Fibroblast of skin of scalp (primary cell): ENCODE data around the gene TMCO4.
"Not testable (repeated sequence)": the region's sequence is repeated elsewhere in the genome, so short reads cannot be mapped to it uniquely, and the experiment has no call there.

Source experiments
- DNase-seq: peaks from one replicate; pipeline ENCODE4 v3.0.0-alpha.2; 2013

Gene TMCO4

DNA sequence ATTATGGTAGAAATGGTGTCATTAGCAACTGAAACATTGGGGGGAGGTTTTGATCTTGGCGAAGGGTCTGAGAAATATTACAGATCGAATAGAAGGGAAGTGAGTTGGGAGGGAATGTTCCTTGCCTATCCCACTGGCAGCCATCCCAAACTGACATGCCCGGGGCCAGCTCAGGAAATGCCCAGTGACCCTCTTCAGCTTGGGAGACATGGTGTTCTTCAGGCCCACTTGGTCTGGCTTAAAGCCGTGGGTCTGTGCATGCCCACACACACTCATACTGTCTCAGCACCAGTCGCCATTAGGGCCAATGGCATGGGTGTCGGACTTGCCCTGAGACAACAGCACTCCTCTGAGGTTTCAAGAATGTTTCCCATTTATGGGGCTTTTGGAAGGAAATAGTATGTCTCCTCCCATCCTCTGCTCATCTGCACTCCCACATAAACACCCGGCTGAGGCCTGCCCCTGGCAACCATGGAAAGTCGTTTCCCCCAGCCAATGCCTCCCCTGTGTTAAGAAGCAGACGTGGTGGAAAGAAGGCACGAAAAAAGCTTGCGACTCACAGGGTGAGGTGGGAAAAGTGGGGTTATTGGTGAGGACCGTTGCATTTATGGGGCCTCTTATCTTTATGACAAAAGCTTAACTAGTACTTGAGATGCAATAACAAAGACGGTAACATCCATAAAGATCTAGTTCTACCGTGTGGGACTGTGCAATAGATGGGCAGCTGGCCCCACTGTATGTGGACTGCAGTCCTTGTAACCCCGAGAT is 13.3 kb upstream of the TMCO4 start:
- no peak for DNase-seq

DNA sequence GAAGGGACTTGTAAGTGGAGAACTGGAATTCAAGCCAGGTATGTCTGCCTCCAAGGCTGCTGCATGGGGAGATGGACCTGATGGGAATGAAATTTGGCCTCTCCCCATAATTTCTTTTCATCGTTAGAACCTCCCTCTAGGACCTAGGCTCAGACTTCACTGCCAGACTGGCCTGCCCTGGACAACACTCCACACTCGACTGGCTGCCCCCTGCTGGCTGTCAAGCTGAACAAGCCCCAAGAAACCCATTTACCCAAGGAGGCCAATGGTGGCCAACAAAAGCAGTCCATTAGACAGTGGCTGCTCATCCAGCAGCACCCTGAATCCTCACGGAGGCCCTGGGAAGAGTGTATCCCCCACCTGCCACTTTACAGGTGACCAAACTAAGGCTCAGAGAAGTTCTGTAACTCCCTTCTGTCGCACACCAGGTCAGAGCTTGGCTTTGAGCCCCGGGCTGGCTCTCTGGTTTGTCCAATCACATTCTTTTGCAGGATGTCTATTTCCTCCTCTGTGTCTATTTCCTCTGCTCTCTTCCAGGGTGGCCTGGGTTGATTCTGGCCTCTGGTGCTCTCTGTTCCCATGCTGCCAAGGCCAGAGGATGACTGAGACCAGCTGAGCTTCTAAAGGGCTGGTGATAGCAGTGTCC is 11.6 kb upstream of the TMCO4 start:
- peak; percentile 52 for DNase-seq

DNA sequence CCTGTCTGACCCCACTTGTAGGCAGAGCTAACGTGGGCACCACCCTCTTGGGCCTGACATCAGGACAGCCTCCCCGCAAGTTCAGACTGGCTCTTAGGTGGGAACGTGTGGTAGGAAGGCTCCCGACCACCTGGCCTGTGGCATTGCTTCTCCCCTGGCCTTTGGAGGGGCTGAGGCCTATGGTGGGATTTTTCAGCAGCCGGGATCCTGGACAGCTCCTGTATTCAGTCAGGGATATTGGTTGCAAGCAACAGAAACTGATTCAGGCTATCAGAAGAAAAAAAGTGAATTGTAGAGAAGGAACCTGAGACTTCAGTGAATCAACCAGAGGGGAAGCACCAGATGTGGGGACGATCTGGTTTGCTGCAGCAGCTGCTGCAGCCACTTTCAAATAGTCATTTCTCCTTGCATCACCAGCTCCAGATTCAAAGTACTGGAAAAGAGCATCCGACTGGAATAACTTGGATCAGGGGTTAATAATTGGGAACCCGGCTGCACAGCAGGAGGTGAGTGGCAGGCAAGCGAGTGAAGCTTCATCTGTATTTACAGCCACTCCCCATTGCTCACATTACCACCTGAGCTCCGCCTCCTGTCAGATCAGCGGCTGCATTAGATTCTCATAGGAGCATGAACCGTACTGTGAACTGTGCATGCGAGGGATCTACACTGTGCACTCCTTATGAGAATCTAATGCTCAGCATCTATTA is 9.5 kb upstream of the TMCO4 start:
- no peak for DNase-seq

DNA sequence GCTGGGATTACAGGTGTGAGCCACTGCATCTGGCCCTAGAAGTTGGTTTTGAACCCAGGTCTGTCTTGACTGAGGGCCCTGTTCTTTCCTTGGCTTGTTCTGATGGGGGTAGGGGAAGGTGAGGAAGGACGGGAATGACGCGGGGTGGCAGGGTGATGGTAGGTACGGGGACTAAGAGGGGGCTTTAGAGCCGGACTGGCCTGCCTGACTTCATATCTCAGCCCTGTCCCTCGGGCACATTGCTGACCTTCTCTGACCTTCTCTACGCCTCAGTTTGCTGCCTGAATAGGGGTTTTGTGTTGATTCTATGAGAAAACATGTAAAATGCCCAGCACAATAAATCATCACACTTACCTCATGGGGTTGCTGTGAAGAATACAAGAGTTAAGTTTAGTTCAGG is 8.6 kb upstream of the TMCO4 start:
- no peak for DNase-seq

DNA sequence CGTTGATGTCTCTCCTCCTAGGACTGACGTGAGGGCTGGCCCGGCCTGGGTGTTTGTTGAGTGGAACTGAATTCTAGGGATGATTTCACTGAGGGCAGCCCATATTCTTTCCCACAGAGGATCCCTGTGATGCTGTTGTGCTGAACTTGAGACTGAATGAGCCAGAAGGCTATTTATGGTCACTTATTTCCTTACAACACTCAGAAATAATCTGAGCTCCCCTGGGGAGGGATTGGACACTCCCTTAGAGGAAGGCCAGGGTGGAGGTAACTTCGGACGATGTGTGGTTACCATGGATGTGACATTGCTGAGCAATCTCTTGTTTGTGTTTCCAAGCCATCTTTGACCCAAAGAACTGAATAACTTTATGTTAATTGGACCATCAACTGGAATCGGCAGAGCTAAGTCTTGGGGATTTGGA is 5.1 kb upstream of the TMCO4 start:
- DNase-seq, result no peak

DNA sequence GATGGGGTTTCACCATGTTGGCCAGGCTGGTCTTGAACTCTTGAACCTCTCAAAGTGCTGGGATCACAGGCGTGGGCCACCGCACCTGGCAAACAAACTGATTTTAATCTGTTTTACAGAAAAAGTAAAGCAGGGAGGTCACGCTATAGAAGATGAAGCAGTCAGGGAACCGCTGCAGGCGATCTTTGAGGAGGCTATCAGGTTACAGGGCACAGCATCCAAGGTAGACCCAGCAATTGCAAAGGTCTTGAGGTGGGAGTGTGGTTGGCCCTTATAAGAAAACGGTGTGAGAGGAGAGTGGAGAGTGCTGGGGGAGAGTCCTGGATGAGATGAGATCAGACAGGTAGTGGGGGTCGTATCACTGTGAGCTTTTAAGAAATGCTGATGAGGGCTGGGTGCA is 2.6 kb upstream of the TMCO4 start:
- no peak for DNase-seq

DNA sequence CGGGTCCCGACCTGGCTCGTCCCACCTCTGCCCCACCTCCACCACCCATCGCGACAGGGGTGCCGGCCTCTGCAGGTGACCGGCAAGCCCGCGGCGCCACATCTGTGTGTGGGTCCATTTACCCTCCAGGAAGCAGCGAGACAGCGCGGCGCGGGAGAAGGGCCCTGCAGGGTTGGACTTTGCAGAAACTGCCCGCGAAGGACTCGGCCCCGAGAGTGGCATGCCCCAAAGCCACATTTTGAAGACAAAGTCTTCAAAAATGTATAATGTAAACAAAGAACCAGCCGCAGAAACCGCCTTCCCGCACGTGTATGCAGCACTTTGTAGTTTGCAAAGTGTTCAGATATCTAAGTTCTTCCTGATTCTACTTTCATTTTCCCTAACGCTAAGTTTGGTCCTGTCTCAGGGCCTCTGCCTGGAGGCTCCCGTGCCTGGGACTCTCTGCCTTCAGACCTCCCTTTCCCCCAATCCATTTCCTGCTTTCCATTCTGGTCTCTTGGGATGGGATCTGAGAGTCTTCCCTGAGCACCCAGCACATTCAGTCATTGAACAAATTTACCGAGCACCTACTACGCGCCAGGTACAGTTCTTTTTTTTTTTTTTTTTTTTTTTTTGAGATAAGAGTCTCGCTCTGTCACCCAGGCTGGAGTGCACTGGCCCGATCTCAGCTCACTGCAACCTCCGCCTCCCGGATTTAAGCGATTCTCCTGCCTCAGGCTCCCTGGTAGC is 524 bp upstream of the TMCO4 start:
- DNase-seq, result peak; percentile 80

DNA sequence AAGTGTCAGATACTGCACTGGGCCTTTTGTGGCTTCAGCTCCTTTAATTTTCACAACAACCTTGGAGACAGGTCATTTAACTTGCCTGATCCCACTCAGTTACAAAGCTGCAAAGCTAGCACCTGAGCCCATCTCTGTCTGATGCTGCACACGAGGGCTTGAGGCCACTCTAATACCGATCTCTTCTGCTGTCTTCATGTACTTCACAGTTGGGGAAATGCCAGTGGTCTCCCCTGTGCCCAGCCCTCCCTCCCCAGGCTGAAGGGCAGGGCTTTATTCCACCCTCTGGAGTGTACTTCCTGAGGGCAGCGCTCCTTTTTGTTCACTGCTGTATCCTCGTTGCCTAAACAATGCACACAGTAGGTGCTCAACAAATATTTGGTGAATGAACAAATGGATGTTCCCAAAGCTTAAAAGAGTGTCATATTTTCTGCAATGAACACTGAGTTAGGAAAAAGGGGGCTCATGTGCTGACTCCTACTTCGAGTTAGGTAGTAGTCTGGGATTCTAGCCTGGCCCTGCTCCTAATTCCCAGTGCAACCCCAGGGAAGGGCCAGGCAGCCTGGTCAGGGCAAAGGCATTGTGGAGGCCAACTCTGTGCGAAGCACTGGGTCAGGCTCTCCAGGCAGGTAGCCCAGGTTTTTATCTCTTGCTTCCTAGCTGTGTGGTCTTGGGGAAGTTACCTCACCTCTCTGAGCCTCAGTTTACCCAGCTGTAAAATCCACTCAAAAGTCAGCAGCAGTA is 1.1 kb downstream of the TMCO4 start:
- no peak for DNase-seq

DNA sequence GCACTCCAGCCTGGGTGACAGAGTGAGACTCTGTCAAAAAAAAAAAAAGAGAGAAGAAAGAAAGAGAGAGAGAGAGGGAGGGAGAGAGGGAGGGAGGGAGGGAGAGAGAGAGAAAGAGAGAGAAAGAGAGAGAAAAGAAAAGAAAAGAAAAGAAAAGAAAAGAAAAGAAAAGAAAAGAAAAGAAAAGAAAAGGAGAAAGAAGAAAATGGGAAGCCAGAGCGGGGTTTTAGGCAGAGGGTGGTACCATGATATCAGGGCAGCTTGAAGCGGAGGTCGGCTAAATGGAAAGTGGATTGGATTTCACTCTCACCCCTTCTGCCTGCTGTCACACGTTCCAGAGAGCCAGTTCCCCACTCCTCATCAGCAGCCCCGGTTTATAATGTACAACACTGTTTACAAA is 1.9 kb downstream of the TMCO4 start:
- DNase-seq, result no peak

DNA sequence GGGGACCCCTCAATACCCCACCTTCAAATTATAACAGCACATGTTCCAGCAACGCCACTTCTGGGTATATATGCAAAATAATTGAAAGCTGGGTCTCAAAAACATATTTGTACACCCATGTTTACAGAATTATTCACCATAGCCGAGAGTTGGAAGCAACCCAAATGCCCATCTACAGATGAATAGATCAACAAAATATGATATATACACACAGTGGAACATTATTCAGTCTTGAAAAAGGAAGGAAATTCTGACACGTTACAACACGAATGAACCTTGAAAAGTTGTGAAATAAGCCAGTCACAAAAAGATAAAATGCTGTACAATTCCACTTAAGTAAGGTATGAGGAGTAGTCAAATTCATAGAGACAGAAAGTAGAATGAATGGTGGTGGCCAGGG is 5.1 kb downstream of the TMCO4 start:
- no peak for DNase-seq

DNA sequence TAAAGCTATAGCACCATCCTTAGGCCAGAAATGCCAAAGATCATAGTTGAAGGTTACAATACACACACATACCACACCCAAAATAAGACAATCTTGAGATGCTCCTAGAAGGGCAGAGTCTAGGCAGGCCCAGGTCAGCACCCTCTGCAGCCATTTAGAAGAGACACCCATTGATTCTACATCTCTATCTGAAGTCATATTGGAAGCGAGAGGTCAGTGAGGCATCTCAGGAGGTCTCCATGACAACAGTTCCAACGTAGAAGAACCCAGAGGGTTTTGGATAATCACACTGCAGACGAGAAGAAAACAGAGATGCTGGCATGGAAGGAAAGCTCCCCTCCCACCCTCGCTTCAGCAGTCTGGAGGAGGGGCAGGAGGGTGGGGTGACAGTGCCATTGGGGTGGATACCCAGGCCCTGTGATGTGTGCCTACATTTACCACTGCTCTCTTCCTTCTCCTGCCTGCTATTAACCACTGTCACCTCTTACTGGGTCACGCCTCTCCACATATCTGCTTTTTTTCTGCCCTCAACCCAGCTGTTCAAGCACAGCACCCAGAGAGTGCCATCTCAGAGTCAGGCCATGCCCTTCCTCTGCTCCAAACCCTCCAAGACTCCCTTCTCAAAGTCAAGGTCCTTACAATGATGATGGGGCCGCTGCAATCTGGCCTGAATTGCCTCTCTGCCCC is 6.2 kb downstream of the TMCO4 start:
- DNase-seq, result no peak

DNA sequence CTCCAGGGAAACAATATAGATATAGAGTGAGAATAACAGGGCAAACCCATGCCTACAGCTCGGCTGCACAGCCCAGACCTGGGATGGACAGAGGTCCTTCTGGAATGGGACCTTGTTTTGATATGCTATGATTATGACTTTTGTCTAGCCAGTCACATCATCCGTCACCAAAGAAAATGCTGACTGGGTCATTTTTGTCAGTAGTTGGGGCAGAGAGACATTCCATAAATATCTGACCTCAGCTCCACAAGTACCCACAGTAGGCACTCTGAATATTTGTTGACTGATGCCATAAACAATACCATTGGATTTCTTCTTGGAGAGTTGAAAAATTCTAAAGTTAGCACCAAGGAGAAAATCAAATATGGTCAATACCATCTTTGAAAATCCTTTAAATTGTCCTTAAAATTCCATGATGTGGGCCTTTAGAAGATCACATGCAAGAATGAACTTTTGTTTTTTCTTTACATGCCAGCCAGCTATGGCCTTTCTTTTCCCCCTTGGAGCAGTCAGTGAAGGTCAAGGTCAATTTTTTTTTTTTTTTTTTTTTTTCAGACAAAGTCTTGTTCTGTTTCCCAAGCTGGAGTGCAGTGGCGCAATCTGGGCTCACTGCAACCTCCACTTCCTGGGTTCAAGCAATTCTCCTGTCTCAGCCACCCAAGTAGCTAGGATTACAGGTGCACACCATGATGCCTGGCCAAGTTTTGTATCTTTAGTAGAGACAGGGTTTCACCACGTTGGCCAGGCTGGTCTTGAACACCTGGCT is 7.3 kb downstream of the TMCO4 start:
- no peak for DNase-seq

DNA sequence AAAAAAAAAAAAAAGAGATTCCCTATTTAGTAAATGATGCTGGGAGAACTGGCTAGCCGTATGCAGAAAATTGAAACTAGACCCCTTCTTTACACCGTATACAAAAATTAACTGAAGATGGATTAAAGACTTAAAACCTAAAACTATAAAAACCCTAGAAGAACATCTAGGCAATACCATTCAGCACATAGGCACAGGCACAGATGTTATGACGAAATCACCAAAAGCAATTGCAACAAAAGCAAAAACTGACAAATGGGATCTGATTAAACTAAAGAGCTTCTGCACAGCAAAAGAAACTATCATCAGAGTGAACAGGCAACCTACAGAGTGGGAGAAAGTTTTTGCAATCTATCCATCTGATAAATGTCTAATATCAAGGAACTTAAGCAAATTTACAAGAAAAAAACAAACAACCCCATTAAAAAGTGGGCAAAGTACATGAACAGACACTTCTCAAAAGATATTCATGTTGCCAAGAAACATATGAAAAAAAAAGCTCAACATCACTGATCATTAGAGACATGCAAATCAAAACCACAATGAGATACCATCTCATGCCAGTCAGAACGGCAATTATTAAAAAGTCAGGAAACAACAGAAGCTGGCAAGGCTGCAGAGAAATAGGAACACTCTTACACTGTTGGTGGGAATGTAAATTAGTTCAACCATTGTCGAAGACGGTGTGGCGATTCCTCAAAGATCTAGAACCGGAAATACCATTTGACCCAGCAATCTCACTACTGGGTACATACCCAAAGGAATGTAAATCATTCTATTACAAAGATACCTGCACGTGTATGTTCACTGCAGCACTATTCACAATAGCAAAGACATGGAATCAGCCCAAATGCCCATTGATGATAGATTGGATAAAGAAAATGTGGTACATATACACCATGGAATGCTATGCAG is 9.4 kb downstream of the TMCO4 start:
- DNase-seq, result not testable (repeated sequence)

DNA sequence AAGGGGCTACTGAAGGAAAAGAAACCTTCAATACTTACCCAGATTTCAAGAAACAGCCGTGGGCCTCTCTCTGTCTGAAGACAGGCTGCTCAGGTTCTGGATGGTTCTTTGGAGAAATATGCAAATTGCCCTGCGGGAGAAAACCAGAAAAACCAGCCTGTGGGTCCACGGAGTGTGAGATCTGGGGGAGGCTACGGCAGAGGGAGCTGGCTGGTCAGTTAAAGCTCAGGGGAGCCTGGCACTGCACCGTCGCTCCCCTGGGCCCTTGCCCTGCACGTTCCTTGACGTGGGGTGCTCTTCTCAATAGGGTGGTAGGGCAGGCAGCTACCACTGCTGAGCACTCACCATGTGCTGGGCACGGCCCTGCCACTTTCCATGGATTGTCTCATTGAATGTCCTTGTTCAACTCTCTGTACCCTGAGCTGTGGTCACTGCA is 12.7 kb downstream of the TMCO4 start:
- DNase-seq, result no peak

DNA sequence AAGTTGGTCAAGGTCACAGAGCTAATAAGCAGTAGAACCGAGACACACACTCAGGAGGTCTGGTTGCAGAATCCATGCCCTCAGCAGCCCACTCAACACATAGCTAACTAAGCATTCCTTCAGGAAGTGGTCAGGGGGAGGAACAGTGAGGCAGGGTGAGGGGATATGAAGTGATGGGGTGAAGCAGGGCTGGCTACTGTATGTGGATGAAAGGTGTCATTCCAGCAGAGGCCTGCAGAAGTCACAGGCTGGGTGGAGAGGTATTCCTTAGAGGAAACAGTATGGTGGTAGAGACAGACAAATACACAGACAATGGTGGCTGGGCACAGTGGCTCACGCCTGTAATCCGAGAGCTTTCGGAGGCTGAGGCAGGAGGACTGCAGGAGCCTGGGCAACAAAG is 14.1 kb downstream of the TMCO4 start:
- DNase-seq, result no peak

DNA sequence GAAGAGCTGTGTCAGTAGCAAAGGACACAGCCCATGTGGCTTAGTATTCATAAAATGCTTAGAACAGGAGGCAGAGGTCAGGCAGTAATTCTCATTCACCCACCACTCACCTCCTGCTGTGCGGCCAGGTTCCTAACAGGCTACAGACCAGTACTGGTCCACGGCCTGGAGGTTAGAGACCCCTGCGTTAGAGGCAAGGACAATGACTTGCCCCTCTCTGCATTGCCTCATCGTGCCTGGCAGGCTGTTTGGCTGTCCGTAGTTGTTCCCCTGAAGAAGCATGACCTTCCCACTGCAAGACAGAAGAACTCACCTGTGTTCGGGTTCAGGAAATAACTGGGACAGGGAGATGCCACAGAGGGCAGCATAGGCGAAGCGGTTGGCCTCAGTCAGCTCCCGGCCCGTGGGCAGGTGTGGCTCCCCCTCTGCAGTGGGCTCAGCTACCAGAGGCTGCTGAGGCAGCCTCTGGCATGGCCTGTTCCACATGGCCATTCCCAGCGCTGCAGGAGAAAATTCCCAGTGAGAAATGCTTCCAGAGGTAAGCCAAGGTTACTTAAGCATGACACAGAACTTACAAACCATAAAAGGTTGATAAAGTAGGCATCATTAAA is 19.3 kb downstream of the TMCO4 start:
- DNase-seq, result no peak

DNA sequence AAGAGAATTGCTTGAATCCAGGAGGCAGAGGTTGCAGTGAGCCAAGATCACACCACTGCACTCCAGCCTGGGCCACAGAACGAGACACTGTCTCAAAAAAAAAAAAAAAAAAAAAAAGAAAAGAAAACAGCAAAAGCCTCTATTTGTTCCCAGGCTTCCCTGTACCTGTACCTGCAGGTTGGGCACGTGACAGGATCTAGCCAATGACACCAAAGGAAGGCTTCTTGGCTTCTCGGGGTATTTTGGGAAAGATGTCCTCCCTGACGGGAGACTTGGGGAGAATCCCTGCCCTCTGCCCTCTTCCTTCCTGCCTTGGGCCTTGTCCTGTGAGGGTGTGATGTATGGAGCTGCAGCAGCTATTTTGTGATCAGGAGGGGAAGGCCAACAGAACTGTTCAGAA is 22.8 kb downstream of the TMCO4 start:
- DNase-seq, result no peak

DNA sequence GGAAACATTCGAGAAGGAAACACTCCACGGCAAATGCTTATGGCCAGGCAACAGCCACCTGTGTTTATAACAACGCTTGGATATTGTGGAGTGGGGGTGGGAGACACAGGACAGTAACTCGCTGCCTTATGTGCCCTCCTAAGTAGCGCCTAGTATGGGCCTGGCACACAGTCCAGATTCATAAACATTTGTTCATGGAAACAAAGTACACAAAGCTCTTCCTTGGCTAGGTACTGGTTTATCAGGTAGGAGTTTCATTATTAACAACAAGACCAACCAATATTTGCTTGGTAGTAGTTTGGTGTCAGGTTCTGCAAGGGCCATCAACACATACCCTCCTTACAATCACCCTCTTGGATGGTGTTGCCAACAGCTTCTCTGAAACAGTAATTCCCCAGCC is 23.4 kb downstream of the TMCO4 start:
- no peak for DNase-seq

DNA sequence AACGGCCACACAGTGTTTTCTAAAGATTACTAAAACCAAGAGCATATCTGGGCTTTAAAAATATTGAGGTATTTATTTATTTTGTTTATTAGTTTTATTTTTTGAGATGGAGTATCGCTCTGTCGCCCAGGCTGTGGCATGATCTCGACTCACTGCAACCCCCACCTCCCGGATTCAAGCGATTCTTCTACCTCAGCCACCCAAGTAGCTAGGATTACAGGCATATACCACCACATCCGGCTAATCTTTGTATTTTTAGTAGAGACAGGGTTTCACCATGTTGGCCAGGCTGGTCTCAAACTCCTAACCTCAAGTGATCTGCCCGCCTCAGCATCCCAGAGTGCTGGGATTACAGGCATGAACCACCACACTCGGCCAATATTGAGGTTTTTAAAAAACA is 23.9 kb downstream of the TMCO4 start:
- DNase-seq, result no peak
